HEK293T (cell line): ENCODE results near the gene PCDHB12.

Experiments
- SP1 ChIP-seq: fragments of 450-650 bp; IDR thresholded peaks from 2 replicates; pipeline ENCODE4 v1.6.1; 2017
- TF ChIP-seq, protein P1 (sequence below): fragments of 450-650 bp; IDR thresholded peaks from 2 replicates; pipeline ENCODE4 v1.6.1; 2016

DNA sequence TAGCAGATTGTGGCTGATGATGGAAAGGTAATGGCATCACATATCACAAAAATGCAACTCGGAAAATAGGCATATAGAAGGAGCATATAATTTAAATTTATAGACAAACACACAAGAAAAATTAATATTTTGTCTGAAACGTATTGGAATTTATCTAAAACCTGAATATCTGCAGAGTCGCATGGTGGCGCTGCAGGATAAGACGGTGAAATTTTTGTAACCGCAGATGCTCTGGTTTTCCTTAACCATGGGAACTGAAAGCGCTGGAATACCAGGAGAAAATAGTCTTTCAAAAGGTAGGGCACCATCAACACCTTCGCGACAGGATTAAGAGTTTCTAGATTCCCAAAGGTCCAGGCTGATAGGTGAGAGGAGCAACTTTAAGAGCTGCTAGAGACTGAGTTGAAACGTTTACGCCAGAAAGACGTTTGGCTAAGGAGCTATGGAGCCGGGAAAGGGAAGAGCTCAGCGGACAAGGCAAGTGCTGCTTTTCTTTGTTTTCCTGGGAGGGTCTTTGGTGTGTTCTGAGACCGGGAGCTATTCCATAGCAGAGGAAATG lies 25.7 kb downstream of the PCDHB12 start:
- TF ChIP-seq SP1 = no peak
- TF ChIP-seq, protein P1, sequence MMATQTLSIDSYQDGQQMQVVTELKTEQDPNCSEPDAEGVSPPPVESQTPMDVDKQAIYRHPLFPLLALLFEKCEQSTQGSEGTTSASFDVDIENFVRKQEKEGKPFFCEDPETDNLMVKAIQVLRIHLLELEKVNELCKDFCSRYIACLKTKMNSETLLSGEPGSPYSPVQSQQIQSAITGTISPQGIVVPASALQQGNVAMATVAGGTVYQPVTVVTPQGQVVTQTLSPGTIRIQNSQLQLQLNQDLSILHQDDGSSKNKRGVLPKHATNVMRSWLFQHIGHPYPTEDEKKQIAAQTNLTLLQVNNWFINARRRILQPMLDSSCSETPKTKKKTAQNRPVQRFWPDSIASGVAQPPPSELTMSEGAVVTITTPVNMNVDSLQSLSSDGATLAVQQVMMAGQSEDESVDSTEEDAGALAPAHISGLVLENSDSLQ = no peak
